PC-9 (cell line): ENCODE measurements around the gene ASIC4. TPM values are rescaled to one million over a fixed set of nuclear protein-coding genes. Genes with fewer than 3 reads are reported as not detected.

Experiments
- BruUV-seq: library from RNA; stranded (reverse); fragments of 400-500 nt; replicated peaks from 2 replicates; lab custom pipeline; 2021; lab: Mats Ljungman, UMichigan
- CTCF ChIA-PET: fragments of 300-600 bp; sonication (Branson Sonifier 250); formaldehyde crosslinking; loops from one replicate; lab custom pipeline; 2022; ENCODE audit warnings: antibody characterized with exemption; lab: Charles Lee
- POLR2A ChIA-PET: fragments of 300-600 bp; sonication (Branson Sonifier 250); formaldehyde crosslinking; loops from one replicate; lab custom pipeline; 2022; ENCODE audit warnings: antibody characterized with exemption; ENCODE audit not compliant: unreplicated experiment; lab: Charles Lee
- DNase-seq, 2 experiments: peaks; one replicate each; pipeline versions ENCODE4 v3.0.0 to v3.0.0-alpha.2; 2015 to 2022; ENCODE audit warnings: mixed read lengths in 1 of 2
- H2AFZ ChIP-seq: fragments of 200-600 bp; sonication (generic); 2 replicates; pipeline ENCODE4 v1.8.1; 2017; ENCODE audit warnings: antibody characterized with exemption
- H3F3A ChIP-seq: fragments of 200-600 bp; sonication (generic); 2 replicates; pipeline ENCODE4 v1.8.1; 2017; ENCODE audit warnings: antibody characterized with exemption, mild to moderate bottlenecking, low read depth; ENCODE audit not compliant: insufficient read depth
- H3K27ac ChIP-seq: fragments of 200-600 bp; sonication (generic); 2 replicates; pipeline ENCODE4 v1.6.1; 2016; ENCODE audit warnings: mixed run types
- H3K27me3 ChIP-seq: fragments of 200-600 bp; sonication (generic); 2 replicates; pipeline ENCODE4 v1.6.1; 2016; ENCODE audit warnings: low read depth, mixed run types; ENCODE audit not compliant: insufficient read depth
- H3K36me3 ChIP-seq: fragments of 200-600 bp; sonication (generic); 2 replicates; pipeline ENCODE4 v1.6.1; 2016; ENCODE audit warnings: low read depth, mixed run types
- H3K4me1 ChIP-seq: fragments of 200-600 bp; sonication (generic); replicated peaks from 2 replicates; pipeline ENCODE4 v1.6.1; 2016; ENCODE audit warnings: mixed run types; ENCODE audit not compliant: insufficient read depth
- H3K4me2 ChIP-seq: fragments of 200-600 bp; sonication (generic); 2 replicates; pipeline ENCODE4 v1.6.1; 2017; ENCODE audit warnings: mixed run types
- H3K4me3 ChIP-seq: fragments of 200-600 bp; sonication (generic); 2 replicates; pipeline ENCODE4 v1.6.1; 2016; ENCODE audit warnings: mixed run types
- H3K79me2 ChIP-seq: fragments of 200-600 bp; sonication (generic); 2 replicates; pipeline ENCODE4 v1.6.1; 2017; ENCODE audit warnings: low read depth, mixed run types
- H3K9me2 ChIP-seq: fragments of 200-600 bp; sonication (generic); 2 replicates; pipeline ENCODE4 v1.8.1; 2017; ENCODE audit warnings: mild to moderate bottlenecking; ENCODE audit not compliant: insufficient read depth
- H3K9me3 ChIP-seq: fragments of 200-600 bp; sonication (generic); 2 replicates; pipeline ENCODE4 v1.8.1; 2016; ENCODE audit warnings: low read depth; ENCODE audit not compliant: insufficient read depth
- H4K20me1 ChIP-seq: fragments of 200-600 bp; sonication (generic); 2 replicates; pipeline ENCODE4 v1.8.1; 2017; ENCODE audit not compliant: insufficient read depth
- EZH2 ChIP-seq: fragments of 200-600 bp; sonication (generic); IDR thresholded peaks from 2 replicates; pipeline ENCODE4 v1.8.0; 2017; ENCODE audit warnings: antibody characterized with exemption, low read depth
- intact Hi-C: fragments of 100-400 bp; cut with micrococcal nuclease; formaldehyde crosslinking; loops from one replicate; pipeline ENCODE4 v1.10.0; 2022; ENCODE audit not compliant: unreplicated experiment
- total RNA-seq: library from RNA; stranded (reverse); gene quantifications from 2 replicates; pipeline ENCODE4 v1.2.3, GENCODE V29; 2021
- TF ChIP-seq, protein P1 (sequence below): fragments of 200-600 bp; sonication (generic); conservative IDR thresholded peaks from 2 replicates; pipeline ENCODE4 v1.6.1; 2017; ENCODE audit warnings: mixed run types, antibody characterized with exemption, mild to moderate bottlenecking, moderate library complexity

ASIC4 gene
- total RNA-seq, 1 experiment from 2014 or later: 0.22 TPM

DNA sequence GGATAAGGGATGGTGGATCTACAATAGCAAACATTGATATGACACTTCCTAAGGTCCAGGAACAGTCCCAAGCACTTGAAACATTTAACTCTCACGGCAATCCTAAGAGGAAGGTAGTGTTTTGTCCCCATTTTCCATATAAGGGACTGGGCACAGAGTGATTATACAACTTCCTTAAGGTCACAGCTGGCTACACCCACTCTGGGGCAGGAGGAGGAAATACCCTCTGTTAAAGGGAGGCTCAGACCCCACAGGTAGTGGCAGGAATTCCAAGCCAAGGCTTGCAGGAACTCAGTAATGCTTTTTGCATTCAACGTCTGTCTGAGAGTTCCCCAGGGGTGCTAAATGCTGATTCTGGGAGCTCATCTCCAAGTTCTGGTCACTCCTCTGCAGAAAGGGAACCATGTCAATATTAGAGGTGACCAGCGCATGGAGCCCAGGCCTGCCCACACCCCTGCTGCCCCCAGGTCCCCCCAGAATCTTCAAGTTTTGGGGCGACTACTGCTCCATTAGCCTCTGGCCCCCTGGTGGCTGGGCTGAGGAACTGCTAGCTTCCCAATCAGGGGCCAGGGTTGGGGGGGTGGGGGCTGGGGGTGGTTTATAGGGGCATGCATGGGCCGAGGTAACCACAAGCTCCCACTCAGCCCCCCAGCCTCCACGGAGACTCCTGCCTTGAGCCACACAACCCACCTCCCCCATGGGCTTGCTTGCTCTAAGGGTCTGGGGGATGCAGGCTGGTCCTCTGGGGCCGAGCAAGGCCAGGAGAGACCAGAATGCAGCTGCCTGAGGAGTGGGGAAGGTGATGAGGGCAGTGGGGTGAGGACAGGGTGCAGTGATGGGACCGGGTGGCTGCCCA lies 46.0 kb downstream of the ASIC4 start:
- DNase-seq: no peak
- POLR2A ChIA-PET: interaction anchor here (0.6 kb wide), 1 partner anchor 61 kb away, joined by 5 read pairs; no protein-coding TSS in a partner anchor
- no TSS peak for BruUV-seq

GRCh38 chr2:219560893-219561178 lies 46.6 kb downstream of the ASIC4 start:
- Histone ChIP-seq H3K4me3 (no peak overlapping the region), H3K9me2 (no peaks in the 10 kb centered on the region), H3K4me1 (no peaks in the 10 kb centered on the region), H3K9me3 (no peaks in the 10 kb centered on the region), H3K27ac (no peak overlapping the region), H3K79me2 (no peaks in the 10 kb centered on the region), H3K4me2 (no peak overlapping the region), H3K36me3 (no peaks in the 10 kb centered on the region), H3F3A (no peaks in the 10 kb centered on the region), H4K20me1 (no peaks in the 10 kb centered on the region), H3K27me3 (no peaks in the 10 kb centered on the region), H2AFZ (no peak overlapping the region)
- no TSS peak for BruUV-seq
- ChIA-PET POLR2A (no interaction called here), CTCF (interaction anchor here (1.4 kb wide), 1 partner anchor 10 kb away, joined by 8 read pairs; the partner anchor contains the start of gene OBSL1)
- TF ChIP-seq, protein P1, sequence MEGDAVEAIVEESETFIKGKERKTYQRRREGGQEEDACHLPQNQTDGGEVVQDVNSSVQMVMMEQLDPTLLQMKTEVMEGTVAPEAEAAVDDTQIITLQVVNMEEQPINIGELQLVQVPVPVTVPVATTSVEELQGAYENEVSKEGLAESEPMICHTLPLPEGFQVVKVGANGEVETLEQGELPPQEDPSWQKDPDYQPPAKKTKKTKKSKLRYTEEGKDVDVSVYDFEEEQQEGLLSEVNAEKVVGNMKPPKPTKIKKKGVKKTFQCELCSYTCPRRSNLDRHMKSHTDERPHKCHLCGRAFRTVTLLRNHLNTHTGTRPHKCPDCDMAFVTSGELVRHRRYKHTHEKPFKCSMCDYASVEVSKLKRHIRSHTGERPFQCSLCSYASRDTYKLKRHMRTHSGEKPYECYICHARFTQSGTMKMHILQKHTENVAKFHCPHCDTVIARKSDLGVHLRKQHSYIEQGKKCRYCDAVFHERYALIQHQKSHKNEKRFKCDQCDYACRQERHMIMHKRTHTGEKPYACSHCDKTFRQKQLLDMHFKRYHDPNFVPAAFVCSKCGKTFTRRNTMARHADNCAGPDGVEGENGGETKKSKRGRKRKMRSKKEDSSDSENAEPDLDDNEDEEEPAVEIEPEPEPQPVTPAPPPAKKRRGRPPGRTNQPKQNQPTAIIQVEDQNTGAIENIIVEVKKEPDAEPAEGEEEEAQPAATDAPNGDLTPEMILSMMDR: no peak
- no peak for TF ChIP-seq EZH2
- DNase-seq: no peak
- intact Hi-C loops: no loop called here

More for the DNA sequence above, 46.0 kb downstream of the ASIC4 start:
- H3K4me1 ChIP-seq: no peaks in the 10 kb centered on the region
- no peak overlapping the region for H3K4me2 ChIP-seq
- H3K36me3 ChIP-seq: no peaks in the 10 kb centered on the region
- no peaks in the 10 kb centered on the region for H3K27me3 ChIP-seq
- CTCF ChIA-PET: interaction anchor here (0.5 to 1.4 kb wide), 2 partner anchors 11 to 116 kb away, joined by 3 to 8 read pairs; partner anchors contain the start of gene OBSL1
- no peaks in the 10 kb centered on the region for H4K20me1 ChIP-seq
- H3K79me2 ChIP-seq: no peaks in the 10 kb centered on the region
- H3K9me3 ChIP-seq: no peaks in the 10 kb centered on the region
- no peak overlapping the region for H3K27ac ChIP-seq
- no peak for TF ChIP-seq EZH2
- TF ChIP-seq, protein P1: peak; percentile 82
- H3K4me3 ChIP-seq: no peak overlapping the region
- intact Hi-C loops: no loop called here
- no peaks in the 10 kb centered on the region for H3K9me2 ChIP-seq
- no peak overlapping the region for H2AFZ ChIP-seq
- no peaks in the 10 kb centered on the region for H3F3A ChIP-seq

GRCh38 chr2:219561179-219562048 lies 47.1 kb downstream of the ASIC4 start:
- Histone ChIP-seq H3K36me3 (no peaks in the 10 kb centered on the region), H3K9me3 (no peaks in the 10 kb centered on the region), H3F3A (no peaks in the 10 kb centered on the region), H3K4me2 (no peak overlapping the region), H3K4me3 (no peak overlapping the region), H3K4me1 (no peaks in the 10 kb centered on the region), H3K79me2 (no peaks in the 10 kb centered on the region), H2AFZ (no peak overlapping the region), H3K27ac (no peak overlapping the region), H4K20me1 (no peaks in the 10 kb centered on the region), H3K27me3 (no peaks in the 10 kb centered on the region), H3K9me2 (no peaks in the 10 kb centered on the region)
- ChIA-PET POLR2A (no interaction called here), CTCF (interaction anchor here (0.6 to 1.2 kb wide), 2 partner anchors 9 to 47 kb away, joined by 3 read pairs; partner anchors contain the start of gene ASIC4)
- no peak for DNase-seq
- intact Hi-C loops: no loop called here
- TF ChIP-seq, protein P1: no peak
- no peak for TF ChIP-seq EZH2
- BruUV-seq: no TSS peak
